CD4-positive, CD25-positive, alpha-beta regulatory T cell (primary cell): ENCODE measurements around the gene GSTA3. TPM values are rescaled to one million over a fixed set of nuclear protein-coding genes. Genes with fewer than 3 reads are reported as not detected.
"Not testable (repeated sequence)": the region's sequence is repeated elsewhere in the genome, so short reads cannot be mapped to it uniquely, and the experiment has no call there.

Source experiments
- ATAC-seq, 2 donors: fragments of 150-1000 bp; cut with Tn5 transposase; one replicate each; pipeline ENCODE4 v1.10.0; 2021; ENCODE audit warnings: low read depth in 2 of 2, moderate number of reproducible peaks in 2 of 2, moderate library complexity in 1 of 2
- DNase-seq, 3 donors: peaks; one replicate each; pipeline versions ENCODE4 v3.0.0 to v3.0.0-alpha.2; 2012 to 2022; ENCODE audit warnings: mixed read lengths in 1 of 3
- H3K27ac ChIP-seq: one replicate; pipeline ENCODE4 v1.7.0; 2013; ENCODE audit warnings: mild to moderate bottlenecking, low read length; ENCODE audit not compliant: insufficient read depth, poor library complexity, severe bottlenecking
- H3K27me3 ChIP-seq: one replicate; pipeline ENCODE4 v1.7.0; 2013; ENCODE audit warnings: low read length; ENCODE audit not compliant: control insufficient read depth, insufficient read depth
- H3K36me3 ChIP-seq: one replicate; pipeline ENCODE4 v1.7.0; 2013; ENCODE audit warnings: mild to moderate bottlenecking, low read length, moderate library complexity; ENCODE audit not compliant: control insufficient read depth, insufficient read depth
- H3K4me1 ChIP-seq: 2 replicates; pipeline ENCODE4 v1.7.0; 2013; ENCODE audit warnings: mild to moderate bottlenecking, low read length; ENCODE audit not compliant: insufficient read depth, control insufficient read depth, poor library complexity, severe bottlenecking
- H3K4me3 ChIP-seq: one replicate; pipeline ENCODE4 v1.7.0; 2013; ENCODE audit warnings: low read depth, mild to moderate bottlenecking, low read length, moderate library complexity
- H3K9me3 ChIP-seq, 2 experiments: 1 replicate in 1 of 2; 2 replicates in 1 of 2; pipeline ENCODE4 v1.7.0; 2013; ENCODE audit warnings: low read length in 2 of 2, mild to moderate bottlenecking in 1 of 2, moderate library complexity in 1 of 2; ENCODE audit not compliant: control insufficient read depth in 2 of 2
- H3K27ac Mint-ChIP-seq, 3 donors: one replicate each; pipeline ENCODE4 v1.8.0; 2020 to 2022; ENCODE audit warnings: mild to moderate bottlenecking in 3 of 3, mixed read lengths in 3 of 3, moderate library complexity in 2 of 3
- H3K27me3 Mint-ChIP-seq: one replicate; pipeline ENCODE4 v1.8.0; 2022; ENCODE audit warnings: mild to moderate bottlenecking, mixed read lengths
- H3K36me3 Mint-ChIP-seq: one replicate; pipeline ENCODE4 v1.8.0; 2020; ENCODE audit warnings: mixed read lengths
- H3K4me1 Mint-ChIP-seq, 4 donors: one replicate each; pipeline ENCODE4 v1.8.0; 2020 to 2022; ENCODE audit warnings: mixed read lengths in 4 of 4, mild to moderate bottlenecking in 1 of 4
- H3K4me3 Mint-ChIP-seq, 4 donors: one replicate each; pipeline ENCODE4 v1.8.0; 2020 to 2022; ENCODE audit warnings: mild to moderate bottlenecking in 4 of 4, mixed read lengths in 4 of 4, moderate library complexity in 3 of 4
- H3K9me3 Mint-ChIP-seq, 7 donors: one replicate each; pipeline ENCODE4 v1.8.0; 2020 to 2022; ENCODE audit warnings: mixed read lengths in 7 of 7, mild to moderate bottlenecking in 3 of 7, moderate library complexity in 2 of 7
- polyA plus RNA-seq, 4 donors: library from polyadenylated mRNA; unstranded; fragments of 300-500 nt; fragmentation: Illumina TruSeq; gene quantifications; one replicate each; pipeline ENCODE4 v1.2.3, GENCODE V29; 2021
- total RNA-seq: library from RNA; stranded (reverse); gene quantifications from one replicate; pipeline ENCODE4 v1.2.3, GENCODE V29; 2022

Gene GSTA3
- total RNA-seq (not detected), polyA plus RNA-seq (not detected)

DNA sequence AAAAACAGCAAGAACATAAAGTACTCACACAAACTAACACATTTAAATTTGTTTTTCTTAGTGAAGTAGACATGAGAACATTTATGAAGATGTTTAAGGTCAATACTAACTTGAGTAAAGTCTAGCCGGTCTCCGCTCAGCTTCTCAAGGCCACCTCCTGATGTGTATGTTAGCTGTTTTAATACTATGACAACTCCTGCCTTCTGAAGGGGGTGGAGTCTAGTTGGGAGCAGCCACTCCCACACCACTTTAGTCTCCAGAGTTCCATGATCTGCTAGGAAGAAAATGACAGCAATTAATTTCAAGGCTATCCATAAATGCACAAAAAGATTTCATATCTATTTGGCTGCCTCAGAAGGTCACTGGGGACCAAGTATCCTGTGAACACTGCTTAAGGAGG, at the start of gene GSTA3:
Gene GSTA3, minus strand, starts transcription at position 168 of the 400 bp plus-strand sequence. CDS start 3,864 bp downstream, outside the sequence.
- H3K9me3 Mint-ChIP-seq: peaks cover 0 to 1% (median 0%) of the 10 kb centered on the region in 7 donors
- ATAC-seq (no peak), DNase-seq (no peak)
- Histone ChIP-seq H3K4me3 (no peak within 1 kb of the TSS), H3K27me3 (peaks cover 4% of the 10 kb centered on the region), H3K9me3 (no peaks in the 10 kb centered on the region), H3K27ac (no peak within 1 kb of the TSS), H3K4me1 (no peaks in the 10 kb centered on the region), H3K36me3 (no peaks in the 10 kb centered on the region)
- peaks cover 6% of the 10 kb centered on the region for H3K27me3 Mint-ChIP-seq
- no peaks in the 10 kb centered on the region for H3K36me3 Mint-ChIP-seq
- H3K4me1 Mint-ChIP-seq: peaks cover 0 to 2% (median 0%) of the 10 kb centered on the region in 4 donors
- no peak within 1 kb of the TSS for H3K4me3 Mint-ChIP-seq
- H3K27ac Mint-ChIP-seq: no peak within 1 kb of the TSS

DNA sequence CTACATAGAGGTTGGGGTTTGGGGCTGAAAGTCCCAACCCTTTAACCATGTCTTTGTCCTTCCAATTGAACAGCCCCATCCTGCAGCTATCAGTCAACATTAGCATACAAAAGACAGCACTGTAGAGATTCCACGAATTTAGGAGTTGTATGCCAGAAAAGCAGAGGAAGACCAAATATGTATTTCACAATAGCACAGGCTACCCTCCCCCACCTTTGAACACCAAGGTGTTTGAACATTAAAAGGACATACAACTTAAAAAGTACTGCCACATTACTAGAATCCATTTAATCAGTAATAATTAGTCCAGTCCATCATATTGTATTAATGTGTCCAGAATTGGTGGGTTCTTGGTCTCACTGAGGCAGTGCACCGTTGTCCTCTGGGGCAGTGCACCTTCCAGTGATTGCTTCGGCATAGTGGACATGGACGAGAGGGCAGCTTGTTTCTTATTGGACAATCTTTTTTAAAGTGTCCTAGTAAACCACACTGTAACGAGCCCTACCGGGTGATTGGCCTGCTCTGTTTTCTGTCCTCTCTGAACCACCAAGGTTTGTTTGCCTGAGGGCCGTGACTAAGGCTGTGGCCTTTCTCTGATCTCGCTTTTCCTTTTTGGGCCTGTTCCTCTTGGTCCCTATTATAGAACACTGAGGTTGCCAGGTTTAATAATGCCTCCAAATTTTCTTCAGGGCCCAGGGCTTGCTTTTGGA, 49.2 kb upstream of the GSTA3 start:
- Mint-ChIP-seq H3K27ac (no peak overlapping the region), H3K9me3 (no peaks in the 10 kb centered on the region), H3K4me3 (no peak overlapping the region), H3K4me1 (no peaks in the 10 kb centered on the region), H3K27me3 (peaks cover 16% of the 10 kb centered on the region), H3K36me3 (no peaks in the 10 kb centered on the region)
- Histone ChIP-seq H3K27ac (no peak overlapping the region), H3K9me3 (no peaks in the 10 kb centered on the region), H3K36me3 (no peaks in the 10 kb centered on the region), H3K4me3 (no peak overlapping the region), H3K4me1 (no peaks in the 10 kb centered on the region), H3K27me3 (peaks cover 3% of the 10 kb centered on the region)
- ATAC-seq (no peak), DNase-seq (no peak)

DNA sequence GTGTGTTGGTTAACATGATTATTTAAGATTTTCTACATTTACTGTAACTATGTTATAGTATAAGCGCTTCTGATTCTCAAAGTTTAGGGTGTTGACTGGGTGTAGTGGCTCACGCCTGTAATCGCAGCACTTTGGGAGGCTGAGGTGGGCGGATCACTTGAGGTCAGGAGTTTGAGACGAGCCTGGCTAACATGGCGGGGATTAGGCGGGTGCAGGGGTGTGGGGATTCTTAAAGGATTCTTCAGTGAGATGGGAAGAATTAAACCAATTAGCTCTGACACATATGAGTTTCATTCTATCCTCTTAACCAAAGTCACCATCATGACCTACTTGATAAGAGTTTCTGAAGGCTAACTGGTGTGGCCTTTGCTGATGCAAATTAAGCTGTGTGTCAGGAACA, 46.4 kb upstream of the GSTA3 start:
- no peak for ATAC-seq
- Histone ChIP-seq H3K4me1 (no peaks in the 10 kb centered on the region), H3K36me3 (no peaks in the 10 kb centered on the region), H3K27ac (no peak overlapping the region), H3K27me3 (peaks cover 3% of the 10 kb centered on the region), H3K9me3 (no peaks in the 10 kb centered on the region), H3K4me3 (no peak overlapping the region)
- Mint-ChIP-seq H3K4me1 (no peaks in the 10 kb centered on the region), H3K4me3 (no peak overlapping the region), H3K27ac (no peak overlapping the region), H3K27me3 (peaks cover 16% of the 10 kb centered on the region), H3K9me3 (no peaks in the 10 kb centered on the region), H3K36me3 (no peaks in the 10 kb centered on the region)
- DNase-seq: no peak

DNA sequence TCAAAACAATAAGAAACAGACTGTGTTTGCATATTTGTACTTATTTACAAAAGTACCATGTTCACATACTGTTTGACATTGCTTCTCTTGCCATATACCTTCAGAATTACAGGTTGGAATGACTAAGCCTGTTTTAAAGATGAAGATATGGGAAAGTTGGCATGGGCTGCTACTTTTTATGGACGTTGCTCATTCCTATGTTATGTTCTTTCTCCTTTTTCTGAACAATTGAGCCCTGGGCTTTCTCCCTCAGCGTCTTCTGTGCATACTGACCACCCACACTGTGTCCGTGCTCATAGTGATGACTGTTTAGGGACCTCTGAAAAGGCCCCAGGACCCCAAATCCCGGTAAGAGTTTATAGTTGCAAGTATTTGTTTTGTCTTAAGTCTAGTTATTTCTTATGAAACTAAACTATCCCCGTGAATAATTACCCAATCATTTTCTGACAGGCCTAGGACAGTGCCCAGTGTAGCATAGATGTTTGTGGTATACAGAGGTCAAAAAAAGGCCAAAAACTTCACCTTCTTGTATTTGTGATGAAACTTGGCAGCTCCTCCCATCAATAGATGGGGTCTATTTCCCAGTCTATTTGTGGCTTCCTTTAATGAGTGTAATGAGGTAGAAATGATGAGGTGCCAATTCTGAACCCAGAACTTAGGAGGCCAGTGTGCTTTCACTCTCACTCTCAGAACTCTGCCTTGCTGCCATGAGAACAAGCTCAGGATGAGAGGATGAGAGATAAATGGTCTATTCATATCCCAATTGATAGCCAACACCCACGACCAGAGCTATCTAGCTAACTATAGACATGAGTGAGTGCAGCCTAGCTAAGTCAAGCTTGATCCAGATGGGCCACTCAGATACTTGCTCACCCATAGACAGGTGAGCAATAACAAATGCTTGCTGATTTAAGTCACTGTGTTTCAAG, 44.7 kb upstream of the GSTA3 start:
- Histone ChIP-seq H3K27me3 (peaks cover 3% of the 10 kb centered on the region), H3K36me3 (no peaks in the 10 kb centered on the region), H3K4me3 (no peak overlapping the region), H3K4me1 (no peaks in the 10 kb centered on the region), H3K9me3 (no peaks in the 10 kb centered on the region), H3K27ac (no peak overlapping the region)
- Mint-ChIP-seq H3K4me3 (no peak overlapping the region), H3K9me3 (no peaks in the 10 kb centered on the region), H3K27ac (no peak overlapping the region), H3K36me3 (no peaks in the 10 kb centered on the region), H3K27me3 (peaks cover 21% of the 10 kb centered on the region), H3K4me1 (no peaks in the 10 kb centered on the region)
- ATAC-seq (no peak), DNase-seq (no peak)

DNA sequence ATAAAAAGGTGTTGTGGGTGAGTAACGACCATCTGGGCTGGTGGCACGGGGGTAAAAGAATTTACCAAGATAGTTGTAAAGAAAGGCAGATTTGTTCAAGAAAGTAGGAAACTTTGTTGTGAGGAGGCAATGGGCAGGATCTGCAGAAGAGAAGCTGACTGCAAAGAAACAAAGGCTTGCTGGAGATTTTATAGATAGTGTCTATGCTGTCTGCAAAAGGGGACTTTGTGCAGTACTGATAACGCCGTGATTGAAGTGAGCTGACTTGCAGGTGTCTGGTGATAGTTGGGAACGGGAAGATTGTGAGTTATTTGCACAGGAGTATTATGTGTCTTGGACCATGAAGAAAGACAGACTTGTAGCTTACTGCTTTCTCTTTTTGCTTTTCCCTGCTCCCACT, 36.8 kb upstream of the GSTA3 start:
- H3K27ac Mint-ChIP-seq: no peak overlapping the region
- H3K9me3 ChIP-seq: no peaks in the 10 kb centered on the region
- H3K27me3 Mint-ChIP-seq: peaks cover 33% of the 10 kb centered on the region
- H3K36me3 Mint-ChIP-seq: no peaks in the 10 kb centered on the region
- H3K4me3 ChIP-seq: no peak overlapping the region
- no peaks in the 10 kb centered on the region for H3K4me1 ChIP-seq
- H3K4me1 Mint-ChIP-seq: peaks cover 0 to 8% (median 2%) of the 10 kb centered on the region in 4 donors
- no peaks in the 10 kb centered on the region for H3K36me3 ChIP-seq
- DNase-seq (no peak), ATAC-seq (no peak)
- H3K27me3 ChIP-seq: peaks cover 8% of the 10 kb centered on the region
- no peak overlapping the region for H3K4me3 Mint-ChIP-seq
- H3K27ac ChIP-seq: no peak overlapping the region
- H3K9me3 Mint-ChIP-seq: no peaks in the 10 kb centered on the region

DNA sequence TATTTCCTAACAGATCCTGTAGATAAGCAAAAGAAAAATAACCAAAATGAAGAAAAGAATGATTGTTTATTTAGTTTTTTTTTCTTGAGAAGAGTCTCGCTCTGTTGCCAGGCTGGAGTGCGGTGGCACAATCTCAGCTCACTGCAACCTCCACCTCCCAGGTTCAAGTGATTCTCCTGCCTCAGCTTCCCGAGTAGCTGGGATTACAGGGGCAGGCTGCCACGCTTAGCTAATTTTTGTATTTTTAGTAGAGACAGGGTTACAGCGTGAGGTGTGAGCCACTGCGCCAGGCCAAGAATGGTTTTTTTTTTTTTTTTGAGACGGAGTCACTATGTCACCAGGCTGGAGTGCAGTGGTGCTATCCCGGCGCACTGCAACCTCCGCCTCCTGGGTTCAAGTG, 33.3 kb upstream of the GSTA3 start:
- not testable (repeated sequence) for H3K27ac Mint-ChIP-seq, DNase-seq, H3K27me3 ChIP-seq, H3K36me3 ChIP-seq, H3K27ac ChIP-seq, H3K9me3 Mint-ChIP-seq, H3K4me3 ChIP-seq, H3K9me3 ChIP-seq, H3K4me3 Mint-ChIP-seq, H3K36me3 Mint-ChIP-seq, H3K4me1 ChIP-seq, ATAC-seq, H3K4me1 Mint-ChIP-seq
- peaks cover 31% of the 10 kb centered on the region for H3K27me3 Mint-ChIP-seq

DNA sequence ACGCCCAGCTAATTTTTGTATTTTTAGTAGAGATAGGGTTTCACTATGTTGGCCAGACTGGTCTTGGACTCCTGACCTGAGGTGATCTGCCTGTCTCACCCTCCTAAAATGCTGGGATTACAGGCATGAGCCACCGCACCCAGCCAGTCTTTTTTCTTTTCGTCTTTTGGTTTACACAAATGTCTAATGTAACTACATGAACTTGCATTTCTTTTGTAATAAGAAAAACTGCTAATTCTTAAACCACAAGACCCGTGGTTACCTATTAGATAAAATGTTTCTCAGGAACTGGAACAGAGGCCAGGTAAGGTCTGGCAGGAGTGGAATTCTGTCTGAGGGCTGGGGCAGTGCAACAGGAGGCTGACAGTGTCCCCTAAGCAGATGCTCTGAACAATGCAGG, 32.7 kb upstream of the GSTA3 start:
- Mint-ChIP-seq H3K27me3 (peaks cover 26% of the 10 kb centered on the region), H3K4me3 (no peak overlapping the region), H3K9me3 (no peaks in the 10 kb centered on the region), H3K4me1 (peaks cover 0 to 8% (median 2%) of the 10 kb centered on the region in 4 donors), H3K36me3 (no peaks in the 10 kb centered on the region), H3K27ac (no peak overlapping the region)
- peaks cover 8% of the 10 kb centered on the region for H3K27me3 ChIP-seq
- no peak for ATAC-seq
- no peaks in the 10 kb centered on the region for H3K36me3 ChIP-seq
- no peaks in the 10 kb centered on the region for H3K4me1 ChIP-seq
- DNase-seq: no peak
- H3K9me3 ChIP-seq: no peaks in the 10 kb centered on the region
- H3K4me3 ChIP-seq: no peak overlapping the region
- H3K27ac ChIP-seq: no peak overlapping the region
